M059J (cell line): Measurements from ENCODE around the gene PAXX. TPM values are rescaled to one million over a fixed set of nuclear protein-coding genes. Genes with fewer than 3 reads are reported as not detected.

Source experiments
- DNase-seq: peaks from one replicate; pipeline ENCODE4 v3.0.0-alpha.2; 2012; ENCODE audit warnings: low read depth
- total RNA-seq: library from RNA; depleted of rRNA; stranded (reverse); fragments of >200 nt; shearing (Covaris generic); gene quantifications from 2 replicates; pipeline ENCODE4 v1.2.3, GENCODE V29; 2014

PAXX gene
- total RNA-seq, 1 experiment from 2014 or later: 59.0 TPM

DNA sequence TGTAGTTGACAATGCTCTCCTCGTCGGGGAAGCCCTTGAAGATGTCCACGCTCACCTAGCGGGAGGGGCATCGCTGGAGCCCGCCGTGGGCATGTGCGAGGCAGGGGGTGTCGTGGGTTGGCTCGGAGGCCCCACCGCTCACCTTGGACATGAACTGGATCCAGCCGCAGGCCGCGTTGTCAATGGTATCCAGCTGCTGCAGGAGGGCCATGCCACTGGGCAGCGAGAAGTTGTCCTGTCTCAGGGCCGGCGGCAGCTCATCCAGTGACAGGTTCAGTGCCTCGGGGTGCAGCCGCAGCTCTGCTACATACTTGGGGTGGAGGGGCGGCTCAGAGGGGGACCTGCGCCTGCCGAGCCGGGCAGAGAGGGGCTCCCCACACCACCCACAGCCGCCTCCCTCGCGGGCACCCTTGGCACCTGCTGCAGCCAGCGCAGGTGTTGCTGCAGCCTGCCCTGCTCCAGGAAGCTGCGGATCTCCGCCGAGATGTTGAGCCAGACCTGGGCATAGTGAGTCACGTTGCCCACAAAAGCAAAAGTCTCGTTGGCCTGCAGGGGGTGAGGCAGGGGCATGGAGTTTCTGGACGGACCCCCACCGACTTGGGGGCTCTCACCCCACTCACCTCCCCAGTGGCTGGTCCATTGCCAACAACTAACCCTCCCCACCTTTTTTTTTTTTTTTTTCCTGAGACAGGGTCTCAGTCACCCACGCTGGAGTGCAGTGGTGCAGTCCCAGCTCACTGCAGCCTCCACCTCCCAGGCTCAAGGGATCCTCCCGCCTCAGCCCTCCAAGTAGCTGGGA, 26.7 kb downstream of the PAXX start:
- no peak for DNase-seq

DNA sequence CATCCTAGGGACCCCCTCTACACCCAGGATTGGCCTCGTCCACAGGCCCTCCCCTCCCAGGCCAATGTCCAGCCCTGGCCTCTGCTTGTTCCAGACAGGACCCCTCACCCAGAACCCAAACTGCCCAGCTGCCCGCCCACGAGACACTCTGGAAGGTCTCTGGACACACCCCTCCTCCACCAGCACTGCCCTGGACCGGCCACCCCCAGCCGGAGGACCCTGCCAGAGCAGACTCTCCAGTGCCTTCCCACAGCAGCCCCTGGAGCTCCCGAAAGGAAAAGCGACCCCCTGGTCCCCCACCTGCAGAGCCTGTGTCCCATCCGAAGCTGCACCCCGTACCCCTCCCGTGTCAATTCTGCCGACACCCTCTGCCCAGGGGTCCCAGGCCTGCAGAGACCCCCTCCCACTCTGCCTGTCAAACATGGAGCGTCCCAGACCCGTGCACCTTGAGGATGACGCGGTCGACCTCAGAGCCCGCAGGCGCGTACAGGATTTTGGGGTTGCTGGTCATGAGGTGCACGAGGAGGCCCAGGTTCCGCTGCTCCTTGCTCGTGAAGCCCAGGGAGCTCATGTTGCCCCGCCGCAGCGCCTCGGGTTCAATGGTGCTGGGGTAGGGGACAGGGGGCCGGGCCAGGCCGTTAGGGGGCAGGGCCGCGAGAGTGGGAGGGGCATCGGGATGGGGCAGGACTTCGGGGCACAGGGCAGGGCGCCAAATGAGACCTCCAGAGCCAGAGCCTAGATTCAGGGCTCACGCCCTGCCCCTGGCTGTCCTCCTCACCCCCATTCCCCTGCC, 27.9 kb downstream of the PAXX start:
- no peak for DNase-seq

DNA sequence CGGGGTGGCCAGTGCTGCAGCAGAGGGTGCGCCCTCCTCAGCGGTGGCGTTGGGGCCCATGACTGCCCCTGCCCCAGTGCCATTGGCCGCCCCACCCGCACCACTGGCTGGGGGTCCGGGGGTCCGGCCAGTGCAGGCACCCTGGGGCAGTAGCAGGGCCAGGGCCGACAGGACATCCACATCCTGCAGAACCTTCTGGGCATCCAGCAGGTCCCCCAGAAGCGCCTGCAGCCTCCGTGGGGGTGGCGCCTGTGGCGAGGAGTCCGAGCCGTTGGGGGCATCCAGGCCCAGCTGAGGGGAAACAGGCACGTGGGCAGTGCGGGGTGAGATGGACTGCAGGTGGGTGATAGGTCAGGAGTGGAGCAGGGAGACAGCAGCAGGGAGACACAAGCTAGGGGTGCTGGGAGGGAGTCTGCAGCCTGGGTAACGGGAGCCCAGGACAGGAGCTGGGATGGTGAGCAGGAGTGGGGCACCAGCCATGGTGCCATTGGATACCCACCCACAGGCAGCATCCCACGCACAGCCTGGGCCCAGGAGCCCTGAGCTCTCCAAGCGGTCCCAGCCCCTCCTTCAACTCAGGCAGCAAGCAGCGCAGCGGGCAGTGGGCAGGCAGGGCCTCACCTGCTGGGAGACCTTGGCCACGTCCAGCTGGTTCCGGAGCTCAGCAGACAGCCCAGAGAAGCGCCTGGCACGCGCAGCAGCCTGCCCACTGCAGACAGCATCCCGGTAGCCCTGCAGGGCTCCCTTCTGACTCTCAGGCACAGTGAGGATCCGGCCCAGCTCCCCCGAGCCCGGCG, 28.7 kb downstream of the PAXX start:
- no peak for DNase-seq

DNA sequence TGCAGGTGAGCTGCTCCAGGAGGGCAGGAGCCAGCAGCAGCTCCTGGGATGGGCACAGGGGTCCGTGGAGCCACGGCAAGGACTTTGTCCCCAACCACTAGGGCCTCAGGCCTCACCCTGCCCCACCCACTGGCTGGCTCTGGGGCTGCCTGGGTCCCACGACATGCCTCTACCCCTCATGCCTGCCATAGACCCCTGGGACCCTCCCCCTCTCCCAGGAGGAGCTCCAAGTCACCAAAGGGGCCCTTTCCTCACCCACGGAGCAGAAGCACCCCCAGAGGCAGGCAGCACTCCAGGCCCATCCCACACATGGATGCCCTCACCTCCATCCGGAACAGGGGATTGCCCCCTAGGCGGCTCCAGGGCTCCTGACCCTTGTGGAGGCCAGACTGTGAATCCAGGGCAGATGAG, 29.4 kb downstream of the PAXX start:
- DNase-seq: no peak

DNA sequence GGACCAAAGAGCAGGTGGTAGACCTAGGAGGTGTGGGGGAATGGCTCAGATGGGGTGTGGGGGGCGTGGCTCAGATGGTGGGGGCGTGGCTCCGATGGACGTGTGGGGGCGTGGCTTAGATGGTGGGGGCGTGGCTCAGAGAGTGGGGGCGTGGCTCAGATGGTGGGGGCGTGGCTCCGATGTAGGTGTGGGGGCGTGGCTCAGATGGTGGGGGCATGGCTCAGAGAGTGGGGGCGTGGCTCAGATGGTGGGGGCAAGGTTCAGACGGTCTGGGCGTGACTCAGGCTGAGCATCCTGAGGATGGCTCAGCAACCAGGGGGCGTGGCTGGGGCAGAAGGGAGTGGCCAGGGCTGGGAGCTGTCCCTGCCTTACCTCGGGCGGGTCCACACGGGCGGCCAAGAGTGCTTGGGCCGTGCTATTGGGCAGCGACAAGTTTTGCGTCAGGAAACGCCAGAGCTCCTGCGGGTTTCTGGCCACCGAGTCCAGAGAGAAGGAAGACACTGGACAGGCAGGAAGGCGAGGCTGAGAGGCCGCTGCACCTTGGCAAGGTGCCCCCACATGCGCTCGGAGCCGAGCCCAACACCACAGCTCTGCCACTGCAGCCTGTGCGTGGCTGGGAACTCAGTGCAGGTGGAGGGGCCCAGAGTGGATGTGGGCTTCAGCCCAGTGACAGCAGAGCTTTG, 29.9 kb downstream of the PAXX start:
- DNase-seq: peak; percentile 61

DNA sequence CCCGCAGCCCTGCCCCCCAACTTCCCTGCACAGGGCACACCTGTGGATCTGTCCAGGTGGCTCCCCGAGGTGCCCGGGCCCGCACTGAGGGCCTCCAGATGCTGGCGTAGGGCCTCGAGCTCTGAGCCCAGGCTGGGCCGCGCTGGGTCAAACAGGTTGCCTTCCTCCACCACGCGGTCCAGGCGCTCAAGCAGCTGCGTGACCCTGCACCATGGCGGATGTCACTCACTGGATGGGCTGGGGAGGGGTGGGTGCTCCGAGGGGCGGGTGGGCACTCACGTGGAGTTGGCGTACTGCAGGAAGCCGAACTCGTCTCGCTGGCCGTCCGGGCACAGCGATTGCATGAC, 30.4 kb downstream of the PAXX start:
- no peak for DNase-seq

DNA sequence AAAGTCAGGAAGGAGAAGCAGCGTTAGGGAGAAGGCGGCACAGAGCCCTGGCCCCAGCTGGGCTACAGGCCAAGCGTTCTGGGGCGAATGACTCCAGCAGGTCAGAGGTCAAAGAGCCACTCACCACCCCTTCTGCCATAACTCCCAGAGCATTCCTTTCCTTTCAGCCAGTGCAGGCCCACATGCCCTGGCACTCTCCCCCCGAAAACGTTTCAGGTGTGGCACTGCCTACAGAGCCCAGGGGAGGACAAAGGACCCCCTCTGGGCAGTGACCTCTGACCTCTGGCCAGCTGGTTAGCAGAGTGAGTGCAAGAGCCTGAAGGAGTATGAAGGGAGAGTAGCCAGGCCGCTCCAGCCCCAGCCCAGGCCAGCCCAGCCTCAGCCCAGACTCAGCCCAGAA, 30.9 kb downstream of the PAXX start:
- no peak for DNase-seq

DNA sequence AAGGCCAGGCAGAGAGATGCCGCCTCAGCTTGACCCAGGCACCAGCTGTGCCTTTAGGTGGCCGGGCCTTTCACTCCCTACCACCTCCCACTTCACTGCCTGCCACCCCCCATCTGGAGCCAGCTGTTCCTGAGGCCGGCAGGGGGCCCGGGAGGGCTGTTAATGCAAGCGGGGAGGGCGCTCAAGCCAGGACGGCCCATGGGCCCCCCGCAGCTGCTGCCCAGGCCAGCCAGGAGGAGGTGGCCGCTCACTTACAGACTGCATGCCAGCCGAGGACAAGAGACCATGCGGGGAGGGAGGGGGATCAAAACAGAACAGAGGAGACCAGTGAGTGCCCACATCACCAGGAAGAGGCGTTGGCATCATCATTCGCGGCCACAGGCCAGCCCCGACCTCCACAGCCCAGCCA, 31.4 kb downstream of the PAXX start:
- DNase-seq: no peak

DNA sequence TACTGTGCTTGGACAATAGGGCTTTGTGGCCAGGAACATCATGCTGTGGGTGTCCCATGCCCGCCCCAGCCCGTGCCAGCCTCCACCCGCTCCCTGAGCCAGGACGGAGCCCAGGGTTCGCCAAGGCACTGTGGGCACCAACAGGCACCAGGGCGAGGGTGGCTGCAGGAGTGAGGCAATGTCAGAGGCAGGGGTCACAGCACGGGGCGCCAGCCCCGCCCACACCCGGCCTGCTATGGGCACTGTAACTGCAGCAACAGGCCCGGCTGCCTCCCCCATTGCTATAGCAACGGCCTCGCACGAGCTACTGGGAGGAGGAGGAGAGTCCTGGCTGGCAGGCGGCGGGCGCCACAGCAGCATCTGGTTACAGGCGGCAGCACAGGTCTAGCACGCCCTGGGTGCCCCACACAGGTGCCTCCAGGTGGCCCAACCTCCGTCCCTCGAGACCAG, 33.3 kb downstream of the PAXX start:
- DNase-seq: no peak

DNA sequence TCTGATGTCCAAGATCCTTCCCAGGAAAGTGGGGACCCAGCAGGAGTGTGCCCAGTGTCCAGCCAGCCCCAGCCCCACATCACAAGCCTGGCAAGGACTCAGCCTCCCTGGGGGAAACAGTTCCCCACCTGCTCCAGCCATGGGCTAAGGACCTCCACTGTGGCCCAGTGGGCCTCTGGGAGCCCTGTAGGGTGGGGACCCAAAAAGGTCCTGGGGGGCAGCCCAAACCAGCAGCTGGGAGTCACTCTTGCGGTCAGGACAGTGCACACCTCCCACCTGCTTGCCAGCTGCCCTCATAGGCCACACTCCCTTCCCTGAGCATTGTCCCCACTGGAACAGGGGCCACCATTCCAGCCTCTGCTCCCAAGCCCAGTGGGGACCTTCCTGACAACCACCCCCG, 34.2 kb downstream of the PAXX start:
- DNase-seq: no peak

DNA sequence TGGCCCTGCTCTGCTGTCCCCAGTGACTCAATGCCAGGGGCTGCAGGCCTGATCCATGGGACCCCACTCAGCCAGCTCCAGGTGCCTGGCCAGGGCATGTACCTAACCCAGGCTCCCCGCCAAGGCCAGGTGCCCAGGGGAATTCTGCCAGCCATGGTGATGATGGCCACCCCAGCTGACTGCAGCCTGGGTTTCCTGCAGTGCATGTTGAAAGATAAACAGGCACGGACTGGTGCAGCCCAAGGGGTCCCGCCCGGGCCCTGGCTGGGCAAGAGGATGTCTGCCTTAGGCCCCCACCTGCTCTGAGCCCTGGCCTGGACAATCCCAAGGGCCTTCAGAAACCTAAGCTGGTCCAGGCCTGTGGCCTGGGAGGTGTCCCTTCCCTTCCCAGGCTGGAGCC, 34.6 kb downstream of the PAXX start:
- DNase-seq: no peak

DNA sequence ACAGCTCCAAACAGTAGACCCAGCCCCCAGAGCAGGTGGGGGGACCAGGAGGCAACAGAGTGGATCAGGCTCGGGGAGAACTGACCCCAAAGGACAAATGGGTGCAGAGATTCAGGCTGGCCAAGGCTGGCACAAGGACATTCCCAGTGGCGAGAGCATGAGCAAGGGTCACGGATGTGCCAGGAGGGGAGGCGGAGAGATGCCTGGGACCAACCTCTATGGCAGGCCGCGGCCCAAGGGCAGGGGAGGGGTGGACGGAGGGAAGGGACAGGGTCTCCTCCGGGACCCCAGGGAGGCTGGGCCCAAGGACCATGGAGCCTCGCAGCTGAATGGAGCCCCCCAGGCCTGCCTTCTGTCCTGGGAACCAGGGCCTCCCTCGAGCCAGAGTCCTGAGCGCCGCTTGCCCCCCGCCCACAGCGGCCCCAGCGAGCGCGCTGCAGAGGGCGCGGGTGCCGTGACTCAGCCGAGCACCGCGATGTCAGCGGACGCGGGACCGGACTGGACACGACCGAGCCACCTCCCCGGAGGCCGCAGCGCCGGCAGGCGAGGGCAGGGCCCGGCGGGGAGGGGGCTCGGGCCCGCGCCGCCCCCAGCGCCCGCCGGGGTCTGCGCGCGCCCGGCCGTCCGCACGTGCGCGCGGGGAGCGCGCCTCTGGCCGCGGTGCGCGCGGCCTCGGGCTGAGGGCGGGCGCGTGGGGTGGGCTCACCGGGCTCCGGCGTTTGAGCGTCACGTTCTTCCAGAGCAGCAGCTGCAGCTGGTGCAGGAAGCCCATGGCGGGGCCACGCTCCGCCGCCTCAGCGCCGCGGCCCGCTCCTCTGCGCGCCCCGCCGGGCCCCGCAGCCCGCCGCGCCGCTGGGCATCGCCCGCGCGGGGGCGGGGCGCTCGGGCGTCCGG, 35.4 kb downstream of the PAXX start, which contains the start of gene ABCA2:
Gene ABCA2, minus strand, starts transcription at position 869 of the 894 bp plus-strand sequence. Its CDS starts 97 bp downstream, at position 772.
- no peak for DNase-seq

DNA sequence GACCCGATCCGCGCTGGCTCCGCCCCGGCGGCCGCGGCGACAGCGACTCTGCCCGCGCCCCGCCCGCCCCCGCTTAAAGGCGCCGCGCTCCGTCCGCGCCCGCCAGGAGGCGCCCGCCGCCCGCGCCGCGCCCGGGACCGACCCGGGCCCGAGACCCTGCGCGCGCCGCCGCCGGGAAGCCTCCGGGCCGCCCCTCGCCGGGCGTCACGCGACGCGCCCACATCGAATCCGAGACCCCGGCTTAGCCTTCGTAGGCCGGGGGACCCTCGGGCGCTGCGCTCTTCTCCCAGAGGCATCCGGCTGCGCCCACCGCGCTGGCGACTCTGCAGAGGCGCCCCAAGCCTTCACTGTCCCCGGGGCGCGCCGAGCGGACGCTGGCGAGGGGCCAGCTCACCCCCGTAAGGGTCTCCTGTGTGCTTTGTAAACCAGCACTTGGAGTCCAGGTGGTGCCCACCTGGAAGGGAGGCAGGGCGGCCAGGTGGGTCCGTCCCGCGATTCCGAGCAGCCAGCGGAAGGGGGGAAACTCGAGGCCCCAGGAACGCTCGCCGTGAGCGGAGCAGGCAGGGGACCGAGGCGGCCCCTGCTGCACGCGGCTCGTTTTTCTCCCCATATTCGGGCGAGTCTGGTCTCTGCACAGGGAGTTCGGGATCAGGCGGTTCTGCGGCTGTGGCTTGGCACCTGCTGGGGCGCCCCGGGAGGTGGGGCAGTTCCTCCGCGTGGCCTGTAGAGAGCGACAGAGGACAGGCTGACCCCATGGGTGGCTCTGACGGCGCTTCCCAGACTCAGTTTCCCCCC, 36.2 kb downstream of the PAXX start:
- DNase-seq: peak; percentile 59

DNA sequence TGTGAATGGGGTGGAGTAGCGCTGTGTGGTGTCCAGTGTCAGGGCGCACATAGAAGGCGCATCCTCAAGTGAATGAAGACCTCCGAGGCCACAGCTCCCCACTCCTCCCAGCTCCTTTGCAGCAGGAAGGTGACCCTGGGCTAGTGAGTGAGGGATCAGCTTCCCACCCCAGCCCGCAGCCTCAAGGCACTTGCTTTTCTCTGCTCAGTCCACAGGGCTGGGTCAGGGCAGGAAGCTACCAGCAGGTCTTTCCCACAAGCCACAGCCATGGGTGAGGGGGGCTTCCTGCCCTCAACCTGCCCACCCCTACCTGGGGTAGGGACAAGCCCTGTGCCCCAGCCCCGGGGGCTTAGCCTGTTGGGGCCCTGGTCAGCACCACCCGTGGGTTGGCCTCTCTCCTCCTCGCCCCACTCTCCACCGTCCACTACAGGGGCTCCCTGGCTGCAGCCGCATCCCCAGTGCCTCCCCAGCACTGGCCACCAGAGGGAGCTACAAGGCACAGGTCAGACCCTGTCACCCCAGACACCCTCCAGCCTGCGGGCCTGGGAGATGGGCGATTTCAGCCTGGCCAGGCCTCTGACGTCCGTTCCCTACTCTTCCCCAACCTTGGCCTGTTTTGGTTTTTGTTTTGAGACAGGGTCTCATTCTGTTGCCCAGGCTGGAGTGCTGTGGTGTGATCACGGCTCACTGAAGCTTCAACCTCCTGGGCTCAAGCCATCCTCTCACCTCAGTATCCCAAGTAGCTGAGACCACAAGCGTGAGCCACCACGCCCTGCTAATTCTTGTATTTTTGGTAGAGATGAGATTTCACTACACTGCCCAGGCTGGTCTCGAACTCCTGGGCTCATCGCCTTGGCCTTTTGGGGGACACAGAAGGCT, 37.1 kb downstream of the PAXX start:
- peak; percentile 60 for DNase-seq

DNA sequence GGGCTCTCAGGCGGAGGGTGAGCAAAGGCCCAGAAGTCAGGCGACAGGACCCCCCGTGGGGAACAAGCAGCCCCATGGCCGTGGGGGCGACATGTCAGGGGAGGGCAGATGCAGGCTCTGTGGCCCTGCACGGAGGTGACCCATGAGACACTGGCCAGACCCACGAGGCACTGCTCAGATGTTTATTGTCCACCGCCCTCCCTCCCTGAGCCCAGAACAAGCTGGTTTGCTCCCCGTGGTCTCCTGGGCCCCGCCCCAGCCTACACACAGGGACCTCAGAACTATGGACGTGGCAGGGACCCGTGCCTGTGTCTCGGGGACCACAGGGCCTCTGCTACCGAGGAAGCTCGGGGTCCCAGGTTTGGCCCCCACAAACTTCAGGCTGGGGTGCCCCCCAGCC, 37.8 kb downstream of the PAXX start:
- no peak for DNase-seq

DNA sequence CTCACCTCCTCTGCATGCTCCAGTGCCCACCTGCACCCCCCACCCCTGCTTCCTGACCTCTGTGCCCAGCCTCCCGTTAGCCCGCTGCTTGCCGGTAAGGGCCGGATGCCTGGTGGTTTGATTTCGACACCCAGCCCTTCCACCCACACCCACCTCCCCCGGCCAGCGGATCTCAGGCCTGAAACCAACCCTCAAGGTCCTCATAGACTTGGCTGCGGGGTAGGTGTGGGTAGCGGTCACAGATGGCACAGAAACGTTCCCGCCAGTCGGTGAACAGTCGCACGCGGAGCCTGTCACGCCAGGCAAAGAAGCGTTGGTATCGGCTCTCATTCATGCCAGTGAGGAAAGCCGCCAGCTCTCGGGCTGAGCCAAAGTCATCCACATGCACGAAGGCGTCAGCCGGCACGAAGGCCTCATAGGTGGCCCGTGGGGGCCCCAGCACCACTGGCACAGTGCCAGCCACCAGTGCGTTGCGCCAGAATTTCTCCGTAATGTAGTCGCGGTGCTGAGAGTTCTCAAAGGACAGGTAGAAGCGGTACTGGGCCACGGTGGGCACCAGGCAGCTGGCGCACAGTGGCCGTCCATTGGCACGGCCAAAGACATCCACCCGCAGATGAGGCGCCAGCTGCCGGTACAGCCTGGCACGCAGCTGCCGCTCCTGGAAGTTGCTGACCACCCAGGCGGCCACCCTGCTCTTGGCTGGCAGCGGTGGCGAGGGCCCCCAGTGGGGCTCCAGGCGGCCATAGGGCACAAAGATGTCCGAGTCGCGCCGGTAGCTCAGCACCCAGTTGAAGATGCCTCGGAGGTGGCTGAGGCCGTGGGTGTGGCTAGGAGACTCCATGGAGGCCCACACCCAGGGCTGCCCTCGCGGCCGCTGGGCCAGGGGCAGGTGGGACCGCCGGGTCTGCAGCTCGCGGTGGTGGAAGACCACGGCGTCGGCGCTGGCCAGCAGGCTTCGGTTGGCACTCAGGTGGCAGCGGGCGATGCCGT, 38.6 kb downstream of the PAXX start:
- DNase-seq: no peak

DNA sequence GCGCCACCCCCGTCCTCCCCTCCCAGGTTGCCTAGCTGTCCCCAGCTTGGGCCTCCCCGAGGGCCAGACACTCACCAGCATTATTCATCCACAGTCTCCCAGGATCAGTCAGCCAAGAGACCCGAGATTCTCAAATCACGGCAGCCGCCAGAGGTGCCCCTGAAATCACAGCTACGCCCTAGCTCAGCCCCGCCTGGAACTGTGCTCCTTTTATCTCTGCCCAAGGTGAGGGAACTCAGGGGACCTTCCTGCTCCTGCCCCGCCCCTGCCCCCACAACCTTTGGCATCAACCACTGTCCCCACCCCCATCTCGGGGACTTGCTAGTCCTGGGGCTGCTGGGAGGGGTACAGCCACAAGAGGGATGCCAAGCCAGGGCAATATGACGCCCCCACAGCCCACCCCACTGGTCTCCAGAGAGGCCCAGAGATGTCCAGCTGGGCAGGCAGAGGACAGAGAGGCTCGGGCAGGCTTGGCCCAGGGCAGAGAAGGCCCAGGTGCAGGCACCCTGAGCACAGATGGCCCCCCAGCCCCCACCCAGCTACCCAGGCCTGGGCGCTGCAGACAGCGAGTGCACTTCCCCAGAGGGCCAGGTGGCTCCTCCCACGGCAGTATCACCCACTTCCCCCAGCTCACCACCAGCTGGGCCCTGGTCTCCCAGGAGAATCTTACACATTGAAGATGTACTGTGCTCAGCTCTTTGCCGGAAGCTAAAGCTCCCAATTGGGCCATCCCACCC, 39.9 kb downstream of the PAXX start, which contains the start of gene FUT7:
Gene FUT7, minus strand, starts transcription at position 185 of the 737 bp plus-strand sequence. Its CDS starts 97 bp downstream, at position 88.
- no peak for DNase-seq
